Raji (cell line): ENCODE results near the gene RPRD1A.
A peak's percentile ranks its signal among the peaks of the same experiment; 100 is the strongest.

Source experiments
- POLR2A ChIP-seq: IDR thresholded peaks from 2 replicates; pipeline ENCODE4 v1.6.1; 2011; ENCODE audit warnings: low read depth, low read length, control low read depth; ENCODE audit not compliant: insufficient read depth

The RPRD1A gene, protein sequence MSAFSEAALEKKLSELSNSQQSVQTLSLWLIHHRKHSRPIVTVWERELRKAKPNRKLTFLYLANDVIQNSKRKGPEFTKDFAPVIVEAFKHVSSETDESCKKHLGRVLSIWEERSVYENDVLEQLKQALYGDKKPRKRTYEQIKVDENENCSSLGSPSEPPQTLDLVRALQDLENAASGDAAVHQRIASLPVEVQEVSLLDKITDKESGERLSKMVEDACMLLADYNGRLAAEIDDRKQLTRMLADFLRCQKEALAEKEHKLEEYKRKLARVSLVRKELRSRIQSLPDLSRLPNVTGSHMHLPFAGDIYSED

DNA sequence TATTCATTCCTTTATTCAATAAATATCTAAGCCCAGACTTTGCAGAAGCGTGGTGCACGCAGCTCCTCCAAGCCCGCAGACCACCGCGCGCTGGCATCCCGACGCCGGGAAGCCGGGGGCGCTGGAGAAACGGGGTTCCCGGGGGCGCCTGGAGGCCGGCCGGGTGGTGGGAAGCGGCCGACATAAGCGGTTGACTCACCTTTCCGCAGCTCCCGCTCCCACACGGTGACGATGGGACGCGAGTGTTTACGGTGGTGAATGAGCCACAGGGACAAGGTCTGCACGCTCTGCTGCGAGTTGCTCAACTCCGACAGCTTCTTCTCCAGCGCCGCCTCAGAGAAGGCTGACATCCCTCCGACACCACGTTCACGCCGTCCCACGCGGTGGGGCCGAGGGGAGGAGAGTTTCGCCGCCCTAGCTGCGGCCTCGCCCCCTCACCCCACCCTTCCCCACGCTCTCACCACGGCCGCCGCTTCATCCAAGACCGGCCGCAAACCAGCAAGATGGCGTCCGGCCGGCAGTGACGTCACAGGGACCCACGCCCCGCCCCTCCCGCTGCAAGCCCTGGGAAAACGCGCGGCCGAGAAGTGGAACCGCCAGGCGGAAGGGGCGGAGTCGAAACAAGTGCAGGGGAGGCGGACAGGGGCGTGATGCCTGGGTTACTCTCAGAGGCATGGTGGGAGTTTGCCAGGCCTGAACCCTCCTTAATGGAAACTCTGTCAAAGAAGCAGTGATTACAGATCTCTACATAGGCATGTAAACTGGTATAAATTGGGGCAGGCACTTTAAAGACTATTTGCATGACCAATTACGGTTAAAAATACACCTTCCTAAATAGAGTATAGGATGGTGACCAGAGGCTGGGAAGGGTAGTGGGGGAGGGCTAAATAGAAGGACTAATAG lies at the start of gene RPRD1A:
Gene RPRD1A (minus strand): TSS at position 505 of the 903 bp plus-strand sequence. CDS start 155 bp downstream, at position 350.
- TF ChIP-seq POLR2A, result peak; percentile 84

DNA sequence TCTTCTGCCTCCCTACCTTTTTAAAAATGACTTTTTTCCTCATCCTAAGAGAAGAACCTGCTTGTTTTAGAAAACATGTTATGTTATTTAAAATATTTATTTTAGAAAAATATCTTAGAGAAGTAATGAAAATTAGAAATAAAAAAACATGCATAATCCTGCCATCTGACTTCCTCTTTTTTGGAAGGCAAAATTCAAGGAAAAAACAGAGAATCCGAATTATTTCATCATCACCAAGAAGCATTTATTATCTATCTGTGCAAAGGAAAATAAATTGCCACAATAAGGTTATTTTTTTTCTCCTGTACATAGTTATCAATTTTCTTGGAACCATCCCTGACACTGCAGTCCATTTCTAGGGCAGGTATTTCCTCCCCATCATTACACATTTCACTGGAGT lies 47.4 kb upstream of the RPRD1A start:
- TF ChIP-seq POLR2A, result no peak

DNA sequence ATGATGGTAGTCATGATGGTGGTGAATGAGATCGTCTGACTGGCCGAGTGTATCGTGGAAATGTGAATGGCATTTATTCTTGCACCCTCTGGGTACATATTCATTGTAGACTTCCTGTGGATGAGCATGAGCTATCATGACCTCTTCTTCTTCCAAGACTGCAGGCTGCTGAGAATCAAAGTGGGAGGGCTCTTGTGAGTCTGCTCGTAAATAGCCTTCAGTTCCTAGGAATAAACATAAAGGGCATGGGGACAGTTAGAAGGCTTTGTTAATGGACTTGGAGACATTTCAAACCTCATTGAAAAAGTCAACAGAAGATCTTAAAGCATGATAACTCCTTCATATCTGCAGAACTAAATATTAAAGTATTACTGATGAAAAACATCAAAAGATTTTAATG lies 46.9 kb upstream of the RPRD1A start:
- TF ChIP-seq POLR2A, result no peak

DNA sequence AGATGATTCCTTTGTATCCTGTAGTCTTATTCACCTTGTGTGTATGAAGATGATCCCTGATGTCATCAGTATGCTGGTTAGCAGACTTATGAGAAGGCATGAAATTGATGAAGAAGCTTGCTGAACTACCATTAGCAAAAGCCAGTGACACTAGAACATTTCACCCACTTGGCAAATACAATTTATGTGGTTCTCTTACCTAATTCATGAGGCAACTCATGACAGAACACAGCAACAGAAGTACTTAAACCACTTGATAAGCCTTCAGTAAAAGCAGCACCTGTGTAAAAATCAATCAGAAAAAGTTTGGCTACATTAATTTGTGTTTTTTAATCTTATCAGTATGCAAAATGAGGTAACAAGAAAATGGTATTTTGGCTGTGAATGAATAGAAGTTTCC lies 44.9 kb upstream of the RPRD1A start:
- no peak for TF ChIP-seq POLR2A

DNA sequence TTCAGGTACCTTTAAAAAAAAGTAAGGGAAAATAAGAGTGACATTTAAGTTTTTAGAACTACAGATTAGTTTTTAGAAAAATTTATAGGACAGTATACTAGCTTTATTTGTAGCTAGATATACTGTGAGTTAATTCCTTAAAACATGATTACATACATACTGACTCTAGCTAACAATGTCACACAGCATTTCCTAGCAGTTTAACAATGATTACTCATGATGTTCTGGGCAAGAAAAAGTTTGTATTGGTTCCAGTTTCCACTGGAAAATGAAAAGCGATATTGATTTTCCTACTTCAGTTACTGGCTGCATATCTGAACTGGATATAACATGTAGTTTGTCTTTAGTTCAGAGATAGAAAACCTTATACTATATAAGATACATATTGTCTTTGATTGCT lies 42.4 kb upstream of the RPRD1A start:
- no peak for TF ChIP-seq POLR2A

DNA sequence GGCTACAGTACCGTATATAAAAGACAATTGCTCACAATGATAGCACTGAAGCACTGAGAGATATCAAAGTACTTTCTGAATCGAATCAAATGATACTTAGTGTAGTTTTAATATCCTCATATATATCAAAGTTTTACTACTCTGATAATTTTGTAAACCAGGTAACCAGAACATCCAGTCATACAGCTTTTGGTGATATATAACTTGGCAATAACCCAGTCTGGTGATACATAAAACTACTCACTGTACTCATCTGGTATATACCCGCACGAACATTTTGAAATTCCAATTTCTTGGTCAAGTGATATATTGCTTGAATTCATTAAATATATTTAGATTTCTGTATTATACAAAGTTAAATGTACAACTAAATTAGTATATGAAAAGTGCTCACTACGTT lies 41.2 kb upstream of the RPRD1A start:
- no peak for TF ChIP-seq POLR2A

DNA sequence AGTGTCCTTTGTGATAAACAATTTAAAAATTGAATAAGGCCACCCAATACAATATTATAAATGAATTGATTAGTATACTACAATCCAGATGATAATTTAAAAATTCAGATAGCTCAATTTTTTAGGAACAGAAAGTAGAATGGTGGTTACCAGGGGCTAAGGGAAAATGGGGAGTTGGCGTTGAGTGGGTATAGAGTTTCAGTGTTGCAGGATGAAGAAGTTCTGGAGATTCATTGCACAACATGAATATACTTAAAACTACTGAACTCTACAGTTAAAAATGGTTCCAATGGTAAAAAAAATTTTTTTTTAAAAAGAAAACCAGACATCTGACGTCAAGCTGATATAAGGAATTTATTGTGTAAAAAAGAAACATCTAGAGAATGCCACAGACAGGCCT lies 40.8 kb upstream of the RPRD1A start:
- TF ChIP-seq POLR2A, result no peak

DNA sequence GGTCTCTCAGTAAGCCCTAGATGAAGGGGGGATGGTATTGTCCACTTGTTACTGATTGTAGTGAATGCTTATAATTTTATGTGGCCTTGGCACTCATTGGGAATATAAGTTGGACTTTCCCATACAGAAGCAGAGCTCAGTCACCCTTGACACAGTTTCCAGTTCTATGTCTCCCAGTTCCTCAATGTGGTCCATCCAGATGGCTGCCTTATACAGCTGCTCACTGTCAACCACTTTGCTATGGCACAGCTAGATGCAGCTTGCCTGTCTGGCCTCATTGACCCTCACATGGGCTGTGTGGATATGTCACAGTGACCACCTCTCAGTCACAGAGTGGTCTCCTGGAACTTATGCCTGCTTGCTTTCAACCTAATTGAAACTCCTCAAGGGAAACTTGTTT lies 40.1 kb upstream of the RPRD1A start:
- TF ChIP-seq POLR2A, result no peak

DNA sequence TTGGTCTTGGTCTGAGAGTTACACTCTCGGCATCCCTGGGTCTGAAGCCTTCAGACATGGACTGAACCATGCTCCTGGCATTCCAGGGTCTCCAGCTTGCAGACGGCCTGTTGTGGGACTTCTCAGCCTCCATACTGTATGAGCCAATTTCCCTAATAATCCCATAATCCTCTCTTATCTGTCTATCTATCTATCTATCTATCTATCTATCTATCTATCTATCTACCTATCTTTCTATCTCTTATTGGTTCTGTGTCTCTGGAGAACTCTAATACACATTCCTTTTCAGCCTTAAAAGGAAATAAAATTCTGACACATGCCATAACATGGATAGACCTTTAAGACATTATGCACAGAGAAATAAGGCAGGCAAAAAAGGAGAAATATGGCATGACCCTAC lies 37.4 kb upstream of the RPRD1A start:
- TF ChIP-seq POLR2A, result no peak

DNA sequence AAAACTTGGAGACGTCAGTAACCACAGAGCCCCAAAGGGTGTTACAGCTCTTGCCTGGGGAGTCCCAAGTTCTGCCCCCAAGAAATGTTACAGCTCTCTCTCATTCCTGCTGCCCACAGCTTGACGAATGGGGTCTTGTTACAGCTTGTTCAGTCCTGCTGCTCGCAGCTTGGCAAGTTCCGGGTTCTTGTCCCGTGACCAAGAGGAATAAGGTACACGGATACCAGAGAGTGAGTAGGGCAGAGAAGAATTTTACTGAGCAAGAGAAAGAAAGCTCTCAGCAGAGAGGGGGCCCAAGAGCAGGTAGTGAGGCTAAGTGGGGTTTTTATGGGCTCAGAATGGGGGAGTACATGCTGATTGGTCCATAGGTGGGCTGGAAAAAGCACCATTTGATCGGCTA lies 34.6 kb upstream of the RPRD1A start:
- TF ChIP-seq POLR2A, result no peak

DNA sequence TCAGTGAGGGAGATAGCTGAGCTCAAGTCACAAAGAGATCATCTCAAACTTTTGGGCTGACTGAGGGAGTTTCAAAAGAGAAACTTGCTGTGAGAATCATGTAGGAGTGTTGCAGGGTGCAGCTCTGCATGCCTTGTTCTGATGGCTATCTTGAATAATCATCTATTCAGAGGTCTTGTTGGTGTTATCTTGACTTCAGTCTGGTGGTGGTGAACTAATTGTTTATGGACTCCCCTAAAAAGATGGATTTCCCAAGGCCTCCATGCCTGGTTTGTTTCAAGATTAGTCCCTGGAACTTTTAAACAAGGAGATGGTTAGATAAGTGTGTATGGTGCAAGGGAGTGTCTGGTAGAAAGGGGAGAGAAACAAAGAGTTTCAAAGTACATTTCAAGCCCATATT lies 32.0 kb upstream of the RPRD1A start:
- no peak for TF ChIP-seq POLR2A

DNA sequence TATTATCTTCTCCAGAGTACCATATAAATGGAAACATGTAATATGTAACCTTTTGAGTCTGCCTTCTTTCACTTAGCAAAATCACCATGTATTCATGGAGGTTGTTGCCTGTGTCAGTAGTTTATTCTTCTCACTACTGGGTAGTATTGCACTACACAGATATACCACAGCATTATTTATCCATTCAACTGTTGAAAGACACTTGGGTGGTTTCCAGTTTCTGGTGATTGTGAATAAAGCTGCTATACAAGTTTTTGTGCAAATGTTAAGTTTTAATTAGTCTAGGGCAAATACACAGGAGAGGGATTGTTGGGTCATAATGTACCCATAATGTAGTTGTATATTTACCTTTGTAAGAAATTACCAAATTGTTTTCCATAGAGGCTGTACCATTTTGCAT lies 29.6 kb upstream of the RPRD1A start:
- no peak for TF ChIP-seq POLR2A

DNA sequence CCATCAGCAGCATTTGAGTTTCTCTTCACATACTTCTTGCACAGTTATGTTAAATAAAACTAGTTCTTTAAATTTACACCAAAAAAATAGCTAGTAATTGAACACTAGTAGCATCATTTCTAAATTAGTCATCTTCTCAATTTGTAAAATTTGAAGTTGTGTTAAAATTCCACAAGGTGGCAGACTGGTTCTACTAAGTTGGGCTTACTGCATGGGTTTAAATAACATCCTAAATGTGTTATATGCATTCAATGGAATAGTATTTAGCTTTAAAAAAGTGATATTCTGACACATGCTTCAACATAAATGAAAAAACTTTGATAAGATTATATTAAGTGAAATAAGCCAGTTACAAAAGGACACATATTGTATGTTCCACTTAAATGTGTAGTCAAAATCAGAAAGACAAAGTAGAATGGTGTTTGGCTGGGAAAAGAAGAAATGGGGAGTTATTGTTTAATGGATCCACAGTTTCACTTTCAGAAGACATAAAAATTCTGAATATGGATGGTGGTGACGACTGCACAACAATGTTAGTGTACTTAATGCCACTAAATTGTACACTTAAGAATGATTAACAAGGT lies 28.7 kb upstream of the RPRD1A start:
- no peak for TF ChIP-seq POLR2A

DNA sequence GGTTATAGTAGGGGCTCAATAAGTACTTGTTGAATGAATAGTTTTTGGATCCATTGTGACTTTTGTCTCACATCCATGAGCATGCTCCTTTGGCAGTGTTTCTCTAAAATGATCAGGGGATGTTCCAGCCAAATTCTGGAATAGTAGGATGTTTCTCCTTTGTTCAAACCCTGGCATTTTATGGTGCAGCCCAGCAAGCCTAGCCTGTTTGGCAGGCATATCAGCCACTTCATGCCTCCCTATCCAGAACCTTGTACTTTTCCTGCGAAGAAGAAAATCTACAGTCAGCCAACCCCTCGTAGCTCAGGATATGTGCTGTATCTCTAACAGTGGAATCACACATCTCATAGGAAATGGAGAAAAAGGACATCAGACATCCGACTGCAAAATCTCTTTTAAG lies 27.1 kb upstream of the RPRD1A start:
- TF ChIP-seq POLR2A, result no peak

DNA sequence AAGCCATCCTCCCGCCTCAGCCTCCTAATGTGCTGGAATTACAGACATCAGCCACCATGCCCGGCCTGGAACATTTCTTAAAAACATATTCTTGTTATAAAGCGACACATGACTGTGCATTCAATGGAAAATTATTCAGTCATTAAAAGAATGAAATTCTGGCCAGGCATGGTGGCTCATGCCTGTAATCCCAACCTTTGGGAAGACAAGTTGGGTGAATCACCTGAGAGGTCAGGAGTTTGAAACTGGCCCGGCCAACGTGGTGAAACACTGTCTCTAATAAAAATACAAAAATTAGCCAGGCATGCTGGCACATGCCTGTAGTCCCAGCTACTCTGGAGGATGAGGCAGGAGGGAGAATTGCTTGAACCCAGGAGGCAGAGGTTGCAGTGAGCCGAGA lies 21.6 kb upstream of the RPRD1A start:
- no peak for TF ChIP-seq POLR2A

DNA sequence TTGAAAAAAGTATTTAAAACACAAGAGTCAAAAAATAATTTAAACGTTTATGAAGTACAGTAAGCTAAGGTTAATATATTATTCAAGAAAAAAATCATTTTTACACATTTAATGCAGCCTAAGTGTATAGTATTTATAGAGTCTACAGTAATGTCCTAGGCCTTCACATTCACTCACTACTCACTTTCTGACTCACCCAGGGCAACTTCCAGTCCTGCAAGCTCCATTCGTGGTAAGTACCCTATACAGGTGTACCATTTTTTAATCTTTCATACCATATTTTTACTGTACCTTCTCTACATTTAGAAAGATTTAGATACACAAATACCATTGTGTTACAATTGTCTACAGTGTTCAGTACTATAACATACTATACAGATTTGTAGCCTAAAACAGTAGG lies 20.9 kb upstream of the RPRD1A start:
- TF ChIP-seq POLR2A, result no peak

DNA sequence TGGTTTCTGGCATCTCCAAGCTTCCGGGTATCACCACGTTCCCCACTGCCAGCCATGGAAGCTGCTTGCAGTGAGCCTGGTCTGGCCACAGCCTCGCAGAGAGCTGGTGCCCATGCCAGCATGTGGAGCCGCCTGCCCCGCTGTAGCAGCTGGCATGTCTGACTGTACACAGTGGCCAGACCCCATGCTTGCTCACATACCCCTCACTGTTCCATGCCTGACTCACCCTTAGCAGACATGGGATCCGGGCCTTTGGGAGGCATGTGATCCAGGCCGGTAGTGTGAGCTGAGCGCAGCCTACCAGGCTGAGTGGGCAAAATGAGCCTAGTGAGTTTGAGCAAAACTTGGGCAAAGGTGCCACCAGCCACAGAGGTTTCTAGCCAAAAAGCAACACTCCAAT lies 18.8 kb upstream of the RPRD1A start:
- TF ChIP-seq POLR2A, result no peak

DNA sequence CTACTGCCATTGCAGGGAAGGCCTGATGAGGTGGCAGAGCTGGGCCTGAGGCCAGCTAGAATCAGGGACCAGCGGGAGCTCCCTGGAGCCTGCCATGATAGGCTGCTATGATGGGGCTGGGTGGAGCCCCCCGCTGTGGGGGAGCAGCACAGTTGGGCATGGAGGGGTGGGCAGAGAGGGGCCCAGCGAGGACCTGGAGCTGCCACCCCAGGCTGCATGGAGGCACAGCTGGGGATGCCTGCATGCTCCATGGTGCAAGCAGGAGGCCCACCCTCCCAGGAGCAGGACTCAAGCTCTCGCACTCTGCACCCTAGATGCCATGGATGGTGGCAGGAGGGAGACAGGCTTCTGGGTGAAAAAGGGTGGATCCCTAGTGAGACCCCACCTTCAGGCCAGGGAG lies 17.8 kb upstream of the RPRD1A start:
- no peak for TF ChIP-seq POLR2A
